ENCODE measurements around the gene SORCS2. TPM values are rescaled to one million over a fixed set of nuclear protein-coding genes. Genes with fewer than 3 reads are reported as not detected.

The SORCS2 gene
- under 0.01 and 0.48 TPM in 2 replicates for total RNA-seq

GRCh38 chr4:7192252-7193029 is at the start of gene SORCS2:
Gene SORCS2 (plus strand): TSS chr4:7192538.

DNA sequence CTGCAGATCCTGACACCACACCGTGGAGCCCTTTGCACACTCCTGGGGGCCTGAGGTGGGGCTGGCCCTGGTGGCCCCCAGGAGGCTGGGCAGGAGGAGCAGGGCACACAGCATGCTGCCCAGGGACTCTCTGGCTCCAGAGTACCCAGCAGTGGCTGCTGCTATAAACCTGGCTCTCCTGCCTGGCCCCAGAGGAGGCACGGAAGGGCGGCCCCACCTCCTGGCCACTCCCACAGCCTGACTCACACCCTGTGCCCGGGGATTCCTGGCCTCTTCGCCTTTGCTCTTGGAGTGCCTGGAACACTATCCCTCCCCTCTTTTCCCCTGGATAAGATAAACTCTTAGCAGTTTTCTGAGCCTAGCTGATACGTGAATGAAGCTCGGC is 242.4 kb downstream of the SORCS2 start, which contains the start of gene PSAPL1:
Gene PSAPL1 (minus strand): TSS at position 165 of the 385 bp plus-strand sequence. CDS start 51 bp downstream, at position 114.

Other genes starting within 250 kb of the SORCS2 start
- gene TADA2B, start 149.2 kb upstream of the SORCS2 start, total RNA-seq, result 11.1 and 12.0 TPM in 2 replicates
- 38.8 and 57.1 TPM in 2 replicates for gene GRPEL1, start 124.5 kb upstream of the SORCS2 start, total RNA-seq
- gene PSAPL1, start 242.4 kb downstream of the SORCS2 start, total RNA-seq, result under 0.01 TPM in 2 replicates